BE2C (cell line): ENCODE results near the gene ADGRA3.

ENCODE experiments used
- DNase-seq: peaks from one replicate; pipeline ENCODE4 v3.0.0-alpha.2; 2020
- H3K27me3 ChIP-seq: fragments of 250-450 bp; sonication (Bioruptor Pico); 2 replicates; pipeline ENCODE4 v1.5.1; 2020; ENCODE audit warnings: mild to moderate bottlenecking
- H3K36me3 ChIP-seq: fragments of 250-450 bp; sonication (Bioruptor Pico); 2 replicates; pipeline ENCODE4 v1.5.1; 2020; ENCODE audit warnings: mild to moderate bottlenecking
- H3K4me1 ChIP-seq: fragments of 250-450 bp; sonication (Bioruptor Pico); 2 replicates; pipeline ENCODE4 v1.5.1; 2020
- H3K4me3 ChIP-seq: 2 replicates; pipeline ENCODE4 v1.5.1; 2011; ENCODE audit warnings: low read depth, low read length
- H3K9me3 ChIP-seq: fragments of 250-450 bp; sonication (Bioruptor Pico); 2 replicates; pipeline ENCODE4 v1.5.1; 2020
- CTCF ChIP-seq: IDR thresholded peaks from 2 replicates; pipeline ENCODE4 v1.5.1; 2012; ENCODE audit warnings: mild to moderate bottlenecking, low read depth, low read length

Gene ADGRA3

GRCh38 chr4:22490718-22491315, 25.0 kb downstream of the ADGRA3 start:
- Histone ChIP-seq H3K9me3 (no peaks in the 10 kb centered on the region; the same call in 1 of the 2 replicates), H3K36me3 (no peaks in the 10 kb centered on the region), H3K4me1 (peaks cover 6% of the 10 kb centered on the region), H3K27me3 (no peaks in the 10 kb centered on the region), H3K4me3 (no peak overlapping the region)
- no peak for DNase-seq
- no peak for TF ChIP-seq CTCF

- no peaks in the 10 kb centered on the region for H3K27me3 ChIP-seq
- TF ChIP-seq CTCF: no peak
- H3K36me3 ChIP-seq: no peaks in the 10 kb centered on the region
- no peak overlapping the region for H3K4me3 ChIP-seq
- H3K9me3 ChIP-seq: no peaks in the 10 kb centered on the region
- H3K4me1 ChIP-seq: peaks cover 6% of the 10 kb centered on the region
- DNase-seq: no peak
Measured at GRCh38 chr4:22488106-22488505, 27.8 kb downstream of the ADGRA3 start.

GRCh38 chr4:22487328-22487727, 28.5 kb downstream of the ADGRA3 start:
- no peaks in the 10 kb centered on the region for H3K9me3 ChIP-seq
- H3K4me1 ChIP-seq: peaks cover 6% of the 10 kb centered on the region
- no peak for TF ChIP-seq CTCF
- DNase-seq: no peak
- H3K4me3 ChIP-seq: no peak overlapping the region
- H3K27me3 ChIP-seq: no peaks in the 10 kb centered on the region
- no peaks in the 10 kb centered on the region for H3K36me3 ChIP-seq

- no peak for TF ChIP-seq CTCF
- H3K36me3 ChIP-seq: no peaks in the 10 kb centered on the region
- H3K4me3 ChIP-seq: no peak overlapping the region
- H3K27me3 ChIP-seq: no peaks in the 10 kb centered on the region
- no peak for DNase-seq
- H3K9me3 ChIP-seq: no peaks in the 10 kb centered on the region
- H3K4me1 ChIP-seq: peaks cover 6% of the 10 kb centered on the region
Measured at GRCh38 chr4:22486276-22486675, 29.6 kb downstream of the ADGRA3 start.

- H3K9me3 ChIP-seq: no peaks in the 10 kb centered on the region
- H3K4me1 ChIP-seq: peaks cover 6% of the 10 kb centered on the region
- H3K36me3 ChIP-seq: no peaks in the 10 kb centered on the region
- no peak for DNase-seq
- H3K27me3 ChIP-seq: no peaks in the 10 kb centered on the region
- no peak overlapping the region for H3K4me3 ChIP-seq
- no peak for TF ChIP-seq CTCF
Measured at GRCh38 chr4:22485737-22486136, 30.1 kb downstream of the ADGRA3 start.

- no peak for DNase-seq
- H3K4me3 ChIP-seq: no peak overlapping the region
Measured at GRCh38 chr4:22483551-22483981, 32.3 kb downstream of the ADGRA3 start.

More at GRCh38 chr4:22483551-22483981, 32.3 kb downstream of the ADGRA3 start:
- peaks cover 4% of the 10 kb centered on the region for H3K4me1 ChIP-seq
- peaks cover 3% of the 10 kb centered on the region; the same call in 1 of the 2 replicates for H3K36me3 ChIP-seq
- no peaks in the 10 kb centered on the region for H3K27me3 ChIP-seq
- no peaks in the 10 kb centered on the region for H3K9me3 ChIP-seq
- no peak for TF ChIP-seq CTCF
